NCI-H128 (cell line): ENCODE results near the gene ARHGAP26.
A peak's percentile ranks its signal among the peaks of the same experiment; 100 is the strongest.

Source experiments
- DNase-seq: peaks from one replicate; lab custom pipeline; 2025; ENCODE audit not compliant: unreplicated experiment; lab: John Stamatoyannopoulos, UW

The ARHGAP26 gene

GRCh38 chr5:143229896-143230675, 459.9 kb downstream of the ARHGAP26 start:
- DNase-seq = peak; percentile 9

- no peak for DNase-seq
Observed at GRCh38 chr5:143230676-143230996, 460.5 kb downstream of the ARHGAP26 start.

- no peak for DNase-seq
Observed at GRCh38 chr5:143231416-143231815, 461.2 kb downstream of the ARHGAP26 start.

GRCh38 chr5:143231973-143232812, 462.0 kb downstream of the ARHGAP26 start:
- DNase-seq = no peak

- DNase-seq = no peak
Observed at GRCh38 chr5:143233031-143233430, 462.9 kb downstream of the ARHGAP26 start.

GRCh38 chr5:143234162-143234842, 464.1 kb downstream of the ARHGAP26 start:
- DNase-seq = no peak

GRCh38 chr5:143235423-143235822, 465.2 kb downstream of the ARHGAP26 start:
- DNase-seq = no peak

GRCh38 chr5:143236682-143237081, 466.5 kb downstream of the ARHGAP26 start:
- no peak for DNase-seq

GRCh38 chr5:143237664-143238063, 467.5 kb downstream of the ARHGAP26 start:
- DNase-seq = no peak

GRCh38 chr5:143238620-143239019, 468.4 kb downstream of the ARHGAP26 start:
- no peak for DNase-seq

GRCh38 chr5:143239882-143240518, 469.8 kb downstream of the ARHGAP26 start:
- DNase-seq = no peak

GRCh38 chr5:143241892-143242291, 471.7 kb downstream of the ARHGAP26 start:
- DNase-seq = no peak

- DNase-seq = no peak
Observed at GRCh38 chr5:143243103-143243502, 472.9 kb downstream of the ARHGAP26 start.

GRCh38 chr5:143244000-143244736, 474.0 kb downstream of the ARHGAP26 start:
- no peak for DNase-seq

GRCh38 chr5:143244990-143245389, 474.8 kb downstream of the ARHGAP26 start:
- no peak for DNase-seq

- no peak for DNase-seq
Observed at GRCh38 chr5:143245929-143246561, 475.9 kb downstream of the ARHGAP26 start.

- DNase-seq = no peak
Observed at GRCh38 chr5:143247134-143247815, 477.1 kb downstream of the ARHGAP26 start.

GRCh38 chr5:143248391-143248790, 478.2 kb downstream of the ARHGAP26 start:
- no peak for DNase-seq

GRCh38 chr5:143248822-143249579, 478.8 kb downstream of the ARHGAP26 start:
- no peak for DNase-seq
